Panc1 (cell line): Measurements from ENCODE around the gene RASA3. TPM values are rescaled to one million over a fixed set of nuclear protein-coding genes. Genes with fewer than 3 reads are reported as not detected.

ENCODE experiments used
- ATAC-seq: fragments of 200-7000 bp; cut with Tn5 transposase; 2 replicates; pipeline ENCODE4 v1.9.1; 2020; ENCODE audit warnings: mild to moderate bottlenecking, moderate library complexity
- BruUV-seq: library from RNA; stranded (reverse); fragments of 400-500 nt; replicated peaks from 2 replicates; lab custom pipeline; 2021; lab: Mats Ljungman, UMichigan
- CTCF ChIA-PET: fragments of 300-600 bp; sonication (Branson Sonifier 250); formaldehyde crosslinking; loops from one replicate; lab custom pipeline; 2022; ENCODE audit warnings: antibody characterized with exemption; lab: Charles Lee
- POLR2A ChIA-PET: fragments of 300-600 bp; sonication (Branson Sonifier 250); formaldehyde crosslinking; loops from one replicate; lab custom pipeline; 2022; ENCODE audit warnings: antibody characterized with exemption; lab: Charles Lee
- DNase-seq: peaks from one replicate; pipeline ENCODE4 v3.0.0-alpha.2; 2010; ENCODE audit warnings: low read depth, low spot score
- H3K27ac ChIP-seq: 2 replicates; pipeline ENCODE4 v1.5.1; 2011; ENCODE audit warnings: mild to moderate bottlenecking, low read length, inconsistent platforms
- H3K27me3 ChIP-seq: fragments of 200-500 bp; sonication (Bioruptor generic); 2 replicates; pipeline ENCODE4 v1.6.0; 2014; ENCODE audit warnings: low read length, inconsistent platforms; ENCODE audit not compliant: control insufficient read depth, insufficient read depth
- H3K36me3 ChIP-seq: fragments of 200-500 bp; sonication (Bioruptor generic); 2 replicates; pipeline ENCODE4 v1.5.1; 2014; ENCODE audit warnings: inconsistent platforms, mild to moderate bottlenecking, low read length, moderate library complexity; ENCODE audit not compliant: control insufficient read depth, insufficient read depth
- H3K4me1 ChIP-seq: 2 replicates; pipeline ENCODE4 v1.5.1; 2011; ENCODE audit warnings: inconsistent platforms, mild to moderate bottlenecking, low read length, moderate library complexity; ENCODE audit not compliant: control insufficient read depth, insufficient read depth
- H3K4me3 ChIP-seq, 2 experiments: 2 replicates each; pipeline ENCODE4 v1.5.1; 2011 to 2012; ENCODE audit warnings: low read depth in 2 of 2, low read length in 2 of 2, mild to moderate bottlenecking in 2 of 2, inconsistent platforms in 1 of 2, moderate library complexity in 1 of 2
- H3K9me3 ChIP-seq: fragments of 200-500 bp; sonication (Bioruptor generic); 2 replicates; pipeline ENCODE4 v1.5.1; 2014; ENCODE audit warnings: low read depth, mild to moderate bottlenecking, inconsistent platforms, low read length, moderate library complexity; ENCODE audit not compliant: control insufficient read depth, insufficient read depth
- POLR2AphosphoS5 ChIP-seq: IDR thresholded peaks from 2 replicates; pipeline ENCODE4 v1.6.1; 2012; ENCODE audit warnings: mild to moderate bottlenecking, low read depth, low read length, moderate library complexity
- SIN3A ChIP-seq: IDR thresholded peaks from 2 replicates; pipeline ENCODE4 v1.6.1; 2012; ENCODE audit warnings: low read depth, mild to moderate bottlenecking, low read length, moderate library complexity, borderline replicate concordance; ENCODE audit not compliant: insufficient read depth
- TCF7L2 ChIP-seq: IDR thresholded peaks from 2 replicates; pipeline ENCODE4 v1.6.1; 2011; ENCODE audit warnings: mild to moderate bottlenecking, low read depth, low read length, inconsistent platforms
- in situ Hi-C: cut with HindIII; loops from 2 replicates; pipeline ENCODE4 v1.10.0; 2016; ENCODE audit warnings: low sequenced_read_pairs, low pct_unique_long_range_greater_than_20kb
- intact Hi-C: fragments of 100-400 bp; cut with micrococcal nuclease; formaldehyde crosslinking; loops from one replicate; pipeline ENCODE4 v1.10.0; 2022; ENCODE audit not compliant: unreplicated experiment
- total RNA-seq: library from RNA; stranded (reverse); gene quantifications from one replicate; pipeline ENCODE4 v1.2.1, GENCODE V29; 2021; ENCODE audit not compliant: unreplicated experiment
- TF ChIP-seq, protein P1 (sequence below), 2 experiments: IDR thresholded peaks; 2 replicates each; pipeline ENCODE4 v1.6.1; 2011 to 2012; ENCODE audit warnings: low read depth in 2 of 2, control low read depth in 1 of 2, low read length in 1 of 2, mild to moderate bottlenecking in 1 of 2, moderate library complexity in 1 of 2; ENCODE audit not compliant: insufficient read depth in 1 of 2
- TF ChIP-seq, protein P2 (sequence below): fragments of 450-650 bp; IDR thresholded peaks from 2 replicates; pipeline ENCODE4 v1.5.1; 2017; ENCODE audit warnings: mild to moderate bottlenecking

RASA3 gene
- total RNA-seq, 1 experiment from 2014 or later, result 33.7 TPM

- DNase-seq (no peak), ATAC-seq (no peak)
- H3K27me3 ChIP-seq, result no peaks in the 10 kb centered on the region
- intact Hi-C loops, result no loop called here
- ChIA-PET POLR2A (no interaction called here), CTCF (no interaction called here)
- H3K27ac ChIP-seq, result no peak overlapping the region
- no TSS peak for BruUV-seq
- H3K4me1 ChIP-seq, result no peaks in the 10 kb centered on the region
- in situ Hi-C loops, result no loop called here
- TF ChIP-seq POLR2AphosphoS5 (no peak), TCF7L2 (no peak), SIN3A (no peak)
- TF ChIP-seq, protein P1, sequence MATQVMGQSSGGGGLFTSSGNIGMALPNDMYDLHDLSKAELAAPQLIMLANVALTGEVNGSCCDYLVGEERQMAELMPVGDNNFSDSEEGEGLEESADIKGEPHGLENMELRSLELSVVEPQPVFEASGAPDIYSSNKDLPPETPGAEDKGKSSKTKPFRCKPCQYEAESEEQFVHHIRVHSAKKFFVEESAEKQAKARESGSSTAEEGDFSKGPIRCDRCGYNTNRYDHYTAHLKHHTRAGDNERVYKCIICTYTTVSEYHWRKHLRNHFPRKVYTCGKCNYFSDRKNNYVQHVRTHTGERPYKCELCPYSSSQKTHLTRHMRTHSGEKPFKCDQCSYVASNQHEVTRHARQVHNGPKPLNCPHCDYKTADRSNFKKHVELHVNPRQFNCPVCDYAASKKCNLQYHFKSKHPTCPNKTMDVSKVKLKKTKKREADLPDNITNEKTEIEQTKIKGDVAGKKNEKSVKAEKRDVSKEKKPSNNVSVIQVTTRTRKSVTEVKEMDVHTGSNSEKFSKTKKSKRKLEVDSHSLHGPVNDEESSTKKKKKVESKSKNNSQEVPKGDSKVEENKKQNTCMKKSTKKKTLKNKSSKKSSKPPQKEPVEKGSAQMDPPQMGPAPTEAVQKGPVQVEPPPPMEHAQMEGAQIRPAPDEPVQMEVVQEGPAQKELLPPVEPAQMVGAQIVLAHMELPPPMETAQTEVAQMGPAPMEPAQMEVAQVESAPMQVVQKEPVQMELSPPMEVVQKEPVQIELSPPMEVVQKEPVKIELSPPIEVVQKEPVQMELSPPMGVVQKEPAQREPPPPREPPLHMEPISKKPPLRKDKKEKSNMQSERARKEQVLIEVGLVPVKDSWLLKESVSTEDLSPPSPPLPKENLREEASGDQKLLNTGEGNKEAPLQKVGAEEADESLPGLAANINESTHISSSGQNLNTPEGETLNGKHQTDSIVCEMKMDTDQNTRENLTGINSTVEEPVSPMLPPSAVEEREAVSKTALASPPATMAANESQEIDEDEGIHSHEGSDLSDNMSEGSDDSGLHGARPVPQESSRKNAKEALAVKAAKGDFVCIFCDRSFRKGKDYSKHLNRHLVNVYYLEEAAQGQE (IDR thresholded peaks at IDR 0.05; ENCODE audit: insufficient read depth in 1 of 2, low read depth in 2 of 2, low read length in 1 of 2), result no peak
- TF ChIP-seq, protein P2, sequence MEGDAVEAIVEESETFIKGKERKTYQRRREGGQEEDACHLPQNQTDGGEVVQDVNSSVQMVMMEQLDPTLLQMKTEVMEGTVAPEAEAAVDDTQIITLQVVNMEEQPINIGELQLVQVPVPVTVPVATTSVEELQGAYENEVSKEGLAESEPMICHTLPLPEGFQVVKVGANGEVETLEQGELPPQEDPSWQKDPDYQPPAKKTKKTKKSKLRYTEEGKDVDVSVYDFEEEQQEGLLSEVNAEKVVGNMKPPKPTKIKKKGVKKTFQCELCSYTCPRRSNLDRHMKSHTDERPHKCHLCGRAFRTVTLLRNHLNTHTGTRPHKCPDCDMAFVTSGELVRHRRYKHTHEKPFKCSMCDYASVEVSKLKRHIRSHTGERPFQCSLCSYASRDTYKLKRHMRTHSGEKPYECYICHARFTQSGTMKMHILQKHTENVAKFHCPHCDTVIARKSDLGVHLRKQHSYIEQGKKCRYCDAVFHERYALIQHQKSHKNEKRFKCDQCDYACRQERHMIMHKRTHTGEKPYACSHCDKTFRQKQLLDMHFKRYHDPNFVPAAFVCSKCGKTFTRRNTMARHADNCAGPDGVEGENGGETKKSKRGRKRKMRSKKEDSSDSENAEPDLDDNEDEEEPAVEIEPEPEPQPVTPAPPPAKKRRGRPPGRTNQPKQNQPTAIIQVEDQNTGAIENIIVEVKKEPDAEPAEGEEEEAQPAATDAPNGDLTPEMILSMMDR, result no peak
- no peaks in the 10 kb centered on the region for H3K9me3 ChIP-seq
- no peak overlapping the region for H3K4me3 ChIP-seq
- H3K36me3 ChIP-seq, result peaks cover 3% of the 10 kb centered on the region; the same call in 1 of the 2 replicates
Observed at GRCh38 chr13:113995051-113995601, 137.3 kb downstream of the RASA3 start.

GRCh38 chr13:113992276-113993005, 140.0 kb downstream of the RASA3 start:
- ATAC-seq, result no peak

More at GRCh38 chr13:113992276-113993005, 140.0 kb downstream of the RASA3 start:
- TF ChIP-seq TCF7L2, result no peak
- TF ChIP-seq, protein P2, result no peak
- TF ChIP-seq POLR2AphosphoS5, result no peak
- no peak for TF ChIP-seq SIN3A
- TF ChIP-seq, protein P1 (IDR thresholded peaks at IDR 0.05; ENCODE audit: insufficient read depth in 1 of 2, low read depth in 2 of 2, low read length in 1 of 2), result no peak
- H3K27ac ChIP-seq, result no peak overlapping the region
- no peaks in the 10 kb centered on the region for H3K9me3 ChIP-seq
- peaks cover 3% of the 10 kb centered on the region; the same call in 1 of the 2 replicates for H3K36me3 ChIP-seq
- intact Hi-C loops, result no loop called here
- H3K27me3 ChIP-seq, result no peaks in the 10 kb centered on the region
- no TSS peak for BruUV-seq
- no peaks in the 10 kb centered on the region for H3K4me1 ChIP-seq
- POLR2A ChIA-PET, result no interaction called here
- in situ Hi-C loops, result no loop called here
- no peak for DNase-seq
- CTCF ChIA-PET, result no interaction called here
- H3K4me3 ChIP-seq, result no peak overlapping the region
